KMS-11 (cell line): ENCODE data around the gene MGMT.

Experiments used
- H2AFZ ChIP-seq: fragments of 200-600 bp; sonication (generic); 2 replicates; pipeline ENCODE4 v1.6.1; 2016; ENCODE audit warnings: antibody characterized with exemption, mixed run types, low read depth
- H3K27ac ChIP-seq: fragments of 200-600 bp; sonication (generic); 2 replicates; pipeline ENCODE4 v1.6.1; 2016; ENCODE audit warnings: mild to moderate bottlenecking, mixed run types
- H3K27me3 ChIP-seq: fragments of 200-600 bp; sonication (generic); 2 replicates; pipeline ENCODE4 v1.6.1; 2017; ENCODE audit warnings: mild to moderate bottlenecking, low read depth, mixed run types, moderate library complexity; ENCODE audit not compliant: insufficient read depth
- H3K36me3 ChIP-seq: fragments of 200-600 bp; sonication (generic); 2 replicates; pipeline ENCODE4 v1.6.1; 2017; ENCODE audit warnings: mild to moderate bottlenecking, mixed run types; ENCODE audit not compliant: insufficient read depth
- H3K4me1 ChIP-seq: fragments of 200-600 bp; sonication (generic); 2 replicates; pipeline ENCODE4 v1.6.1; 2016; ENCODE audit warnings: mild to moderate bottlenecking, low read depth, mixed run types; ENCODE audit not compliant: poor library complexity, severe bottlenecking
- H3K4me2 ChIP-seq: fragments of 200-600 bp; sonication (generic); 2 replicates; pipeline ENCODE4 v1.7.0; 2016; ENCODE audit warnings: mild to moderate bottlenecking, mixed run types
- H3K4me3 ChIP-seq: fragments of 200-600 bp; sonication (generic); IDR thresholded peaks from 2 replicates; pipeline ENCODE4 v1.6.1; 2017; ENCODE audit warnings: low read depth, low read length, mixed read lengths; ENCODE audit not compliant: insufficient read depth
- H3K79me2 ChIP-seq: fragments of 200-600 bp; sonication (generic); 2 replicates; pipeline ENCODE4 v1.6.1; 2016; ENCODE audit warnings: low read depth, mixed run types; ENCODE audit not compliant: insufficient read depth
- H3K9ac ChIP-seq: fragments of 200-600 bp; sonication (generic); 2 replicates; pipeline ENCODE4 v1.6.1; 2016; ENCODE audit warnings: mild to moderate bottlenecking, mixed run types
- H4K20me1 ChIP-seq: fragments of 200-600 bp; sonication (generic); 2 replicates; pipeline ENCODE4 v1.6.1; 2016; ENCODE audit warnings: mild to moderate bottlenecking, mixed run types; ENCODE audit not compliant: insufficient read depth
- TF ChIP-seq, protein P1 (sequence below): fragments of 200-600 bp; sonication (generic); conservative IDR thresholded peaks from 2 replicates; pipeline ENCODE4 v1.6.1; 2017; ENCODE audit warnings: low read depth, mild to moderate bottlenecking, antibody characterized with exemption, low read length, moderate library complexity, mixed read lengths

MGMT gene

DNA sequence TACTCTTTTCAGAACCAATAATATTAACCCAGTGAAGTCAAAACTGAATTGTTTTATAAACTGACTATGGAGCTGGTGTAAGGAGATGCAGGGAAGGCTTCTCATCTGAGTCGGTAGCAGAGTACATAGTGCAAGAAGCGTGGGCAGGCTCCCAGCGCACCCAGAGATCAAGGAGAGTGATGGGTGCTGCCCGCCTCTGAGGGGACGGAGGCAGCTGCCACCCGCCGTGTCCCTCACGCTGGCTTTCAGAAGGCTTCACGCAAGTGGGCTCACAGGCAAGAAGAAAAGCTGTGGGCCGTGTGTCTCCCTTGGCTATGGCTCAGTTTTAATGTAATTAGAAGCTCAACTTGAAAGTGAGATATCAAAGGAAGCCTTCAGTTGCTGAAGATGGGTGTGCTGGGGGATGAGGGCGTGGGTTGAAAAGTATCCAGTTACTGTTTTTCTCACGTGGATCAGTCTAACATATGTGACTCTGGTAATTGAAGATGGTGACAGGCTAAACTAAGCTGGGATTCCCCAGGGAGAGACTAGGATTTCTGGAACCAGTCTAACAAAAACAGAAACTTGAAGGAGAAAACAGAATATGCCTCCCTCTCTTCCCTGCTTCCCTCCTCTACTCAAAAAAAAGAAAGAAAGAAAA, 159.9 kb downstream of the MGMT start:
- no peaks in the 10 kb centered on the region for H4K20me1 ChIP-seq
- H3K4me3 ChIP-seq, result no peak overlapping the region
- TF ChIP-seq, protein P1, sequence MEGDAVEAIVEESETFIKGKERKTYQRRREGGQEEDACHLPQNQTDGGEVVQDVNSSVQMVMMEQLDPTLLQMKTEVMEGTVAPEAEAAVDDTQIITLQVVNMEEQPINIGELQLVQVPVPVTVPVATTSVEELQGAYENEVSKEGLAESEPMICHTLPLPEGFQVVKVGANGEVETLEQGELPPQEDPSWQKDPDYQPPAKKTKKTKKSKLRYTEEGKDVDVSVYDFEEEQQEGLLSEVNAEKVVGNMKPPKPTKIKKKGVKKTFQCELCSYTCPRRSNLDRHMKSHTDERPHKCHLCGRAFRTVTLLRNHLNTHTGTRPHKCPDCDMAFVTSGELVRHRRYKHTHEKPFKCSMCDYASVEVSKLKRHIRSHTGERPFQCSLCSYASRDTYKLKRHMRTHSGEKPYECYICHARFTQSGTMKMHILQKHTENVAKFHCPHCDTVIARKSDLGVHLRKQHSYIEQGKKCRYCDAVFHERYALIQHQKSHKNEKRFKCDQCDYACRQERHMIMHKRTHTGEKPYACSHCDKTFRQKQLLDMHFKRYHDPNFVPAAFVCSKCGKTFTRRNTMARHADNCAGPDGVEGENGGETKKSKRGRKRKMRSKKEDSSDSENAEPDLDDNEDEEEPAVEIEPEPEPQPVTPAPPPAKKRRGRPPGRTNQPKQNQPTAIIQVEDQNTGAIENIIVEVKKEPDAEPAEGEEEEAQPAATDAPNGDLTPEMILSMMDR, result no peak
- H3K36me3 ChIP-seq, result no peaks in the 10 kb centered on the region
- H3K4me1 ChIP-seq, result no peaks in the 10 kb centered on the region
- H3K4me2 ChIP-seq, result no peak overlapping the region
- H3K27me3 ChIP-seq, result no peaks in the 10 kb centered on the region
- H3K79me2 ChIP-seq, result no peaks in the 10 kb centered on the region
- no peak overlapping the region for H3K9ac ChIP-seq
- no peak overlapping the region for H3K27ac ChIP-seq
- no peak overlapping the region for H2AFZ ChIP-seq

DNA sequence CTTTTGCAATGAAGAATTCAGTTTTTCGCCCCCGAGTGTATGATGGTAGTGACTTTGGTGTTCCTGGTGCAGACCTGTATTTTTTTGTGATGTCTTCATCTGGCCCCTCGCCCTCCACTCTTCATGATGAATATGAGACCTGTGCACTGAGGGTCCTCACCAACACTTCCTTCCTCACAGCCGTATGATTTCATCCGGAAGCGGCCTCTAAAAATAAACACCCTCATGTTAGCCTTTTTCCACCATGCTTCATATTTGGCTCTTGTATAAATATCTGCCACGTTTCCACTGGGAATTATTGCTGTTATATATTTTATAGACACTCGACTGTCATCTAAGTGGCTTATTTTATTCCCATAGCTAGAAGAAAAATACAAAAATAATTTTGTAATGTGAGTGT, 160.4 kb downstream of the MGMT start:
- H3K4me1 ChIP-seq, result no peaks in the 10 kb centered on the region
- no peak overlapping the region for H2AFZ ChIP-seq
- H3K4me2 ChIP-seq, result no peak overlapping the region
- no peaks in the 10 kb centered on the region for H4K20me1 ChIP-seq
- no peak overlapping the region for H3K9ac ChIP-seq
- no peak overlapping the region for H3K27ac ChIP-seq
- no peaks in the 10 kb centered on the region for H3K79me2 ChIP-seq
- no peaks in the 10 kb centered on the region for H3K36me3 ChIP-seq
- H3K27me3 ChIP-seq, result no peaks in the 10 kb centered on the region
- no peak overlapping the region for H3K4me3 ChIP-seq
- TF ChIP-seq, protein P1, result no peak

DNA sequence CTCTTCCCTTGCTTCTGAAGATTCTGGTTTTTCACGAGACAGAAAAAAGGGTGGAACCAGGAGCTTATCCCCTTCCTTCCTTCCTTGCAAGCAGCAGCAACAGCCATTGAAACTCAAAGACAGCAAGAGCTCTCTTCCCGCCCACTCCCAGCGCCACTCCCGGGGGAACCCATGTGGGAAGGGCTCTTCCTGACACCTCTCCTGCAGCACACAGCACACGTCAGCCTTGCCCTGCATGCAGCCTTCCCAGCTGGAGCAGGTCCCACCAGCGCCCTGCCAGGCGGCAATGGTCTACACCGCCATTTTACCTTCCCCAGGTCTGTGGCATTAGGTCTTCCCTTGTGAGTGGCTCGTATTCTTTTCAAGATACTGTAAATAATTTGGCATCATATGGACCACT, 161.8 kb downstream of the MGMT start:
- Histone ChIP-seq H3K4me3 (no peak overlapping the region), H3K4me1 (no peaks in the 10 kb centered on the region), H3K36me3 (no peaks in the 10 kb centered on the region), H3K79me2 (no peaks in the 10 kb centered on the region), H3K4me2 (no peak overlapping the region), H3K27ac (no peak overlapping the region), H2AFZ (no peak overlapping the region), H3K27me3 (no peaks in the 10 kb centered on the region), H3K9ac (no peak overlapping the region), H4K20me1 (no peaks in the 10 kb centered on the region)
- TF ChIP-seq, protein P1, result no peak

DNA sequence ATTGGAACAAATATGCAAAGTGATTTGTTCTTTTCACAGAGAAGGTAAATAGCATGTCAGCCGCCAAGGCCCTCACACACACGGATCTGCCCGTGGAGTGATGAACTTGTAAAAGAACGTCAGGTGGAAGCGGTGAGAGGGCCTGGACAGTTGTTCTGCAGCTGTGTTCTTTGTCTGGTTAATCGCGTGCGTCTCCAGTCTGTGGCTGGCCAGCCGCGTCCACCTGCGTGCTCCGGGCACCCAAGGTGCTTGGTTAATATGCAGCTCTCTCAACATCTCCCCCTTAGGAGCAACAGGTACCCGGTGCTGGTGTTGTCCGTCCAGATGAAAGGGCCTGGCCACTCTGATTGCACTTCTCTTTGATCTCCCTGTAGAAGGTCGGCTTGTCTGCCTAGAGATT, 162.9 kb downstream of the MGMT start:
- H3K9ac ChIP-seq, result no peak overlapping the region
- H3K4me3 ChIP-seq, result no peak overlapping the region
- H3K27me3 ChIP-seq, result no peaks in the 10 kb centered on the region
- H3K4me1 ChIP-seq, result no peaks in the 10 kb centered on the region
- H3K4me2 ChIP-seq, result no peak overlapping the region
- H3K27ac ChIP-seq, result no peak overlapping the region
- TF ChIP-seq, protein P1, result no peak
- H3K79me2 ChIP-seq, result no peaks in the 10 kb centered on the region
- H2AFZ ChIP-seq, result no peak overlapping the region
- no peaks in the 10 kb centered on the region for H3K36me3 ChIP-seq
- H4K20me1 ChIP-seq, result no peaks in the 10 kb centered on the region
